H1 (cell line): ENCODE results near the gene PREB. TPM values are rescaled to one million over a fixed set of nuclear protein-coding genes. Genes with fewer than 3 reads are reported as not detected.
A peak's percentile ranks its signal among the peaks of the same experiment; 100 is the strongest.

Experiments
- ZNF274 ChIP-seq: IDR thresholded peaks from 2 replicates; pipeline ENCODE4 v1.7.0; 2012; ENCODE audit warnings: low read length, borderline replicate concordance; ENCODE audit errors: extremely low read depth
- polyA plus RNA-seq, 7 experiments: library from polyadenylated mRNA; depleted of rRNA in 3 of 7; stranded (reverse) in 5 of 7; unstranded in 2 of 7; fragments of >200 nt in 5 of 7; fragments of 200-250 nt in 2 of 7; gene quantifications; 1 replicate in 5 of 7; 2 replicates in 1 of 7; 4 replicates in 1 of 7; pipeline versions ENCODE4 v1.2.1 to v1.2.3, GENCODE V29; 2011 to 2013; ENCODE audit warnings: missing spikeins in 2 of 7, mixed read lengths in 2 of 7
- total RNA-seq: library from RNA; stranded (reverse); fragmentation: NEBNext Ultra II Directional; extraction: Animal tissue kit (Norgen Biotek cat#: 25700); gene quantifications from 2 replicates; pipeline ENCODE4 v1.2.1, GENCODE V29; 2021
- TF ChIP-seq, protein P1 (sequence below): IDR thresholded peaks from 2 replicates; pipeline ENCODE4 v1.6.1; 2012; ENCODE audit warnings: low read length, inconsistent platforms

The PREB gene
- total and polyA plus RNA-seq, 2 of the 8 experiments (the other 6 are each of a cell fraction or from before 2014, with no cell fraction given): 54.1 to 72.2 TPM

DNA sequence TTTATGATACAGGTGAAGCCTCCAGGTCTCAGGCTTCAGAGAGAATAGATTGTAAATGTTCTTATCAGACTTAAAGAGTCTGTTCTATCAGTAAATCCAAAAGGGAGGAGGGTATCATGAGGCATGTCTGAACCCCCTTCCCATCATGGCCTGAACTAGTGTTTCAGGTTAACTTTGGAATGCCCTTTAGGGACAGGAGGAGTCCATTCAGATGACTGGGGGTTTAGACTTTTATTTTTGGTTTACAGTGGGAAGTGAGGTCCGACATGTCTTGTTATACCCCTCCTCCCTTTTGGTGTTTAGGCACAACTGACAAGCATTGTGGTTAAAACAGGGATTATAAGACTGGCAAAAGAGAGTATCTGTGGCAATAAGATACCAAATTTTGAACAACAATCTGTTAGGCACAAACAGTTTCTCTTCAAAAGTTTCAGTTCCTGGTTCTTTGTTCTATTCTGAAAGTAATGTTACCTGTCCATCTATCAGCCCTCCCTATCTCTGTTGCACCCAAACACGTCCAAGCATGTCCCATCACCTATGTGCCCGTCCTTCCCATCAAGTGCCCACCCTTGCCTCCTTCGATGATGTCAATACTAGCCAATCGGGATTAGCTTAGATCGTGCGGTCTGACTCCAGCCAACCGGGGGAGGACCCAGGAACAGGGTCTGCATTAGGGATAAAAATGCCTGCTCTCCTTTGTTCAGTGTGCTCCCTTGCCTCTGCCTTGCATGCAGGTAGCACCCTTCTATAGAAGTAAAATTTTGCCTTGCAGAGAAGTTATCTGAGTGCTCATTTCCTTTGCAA lies 30.7 kb upstream of the PREB start (continued):
- TF ChIP-seq, protein P1, sequence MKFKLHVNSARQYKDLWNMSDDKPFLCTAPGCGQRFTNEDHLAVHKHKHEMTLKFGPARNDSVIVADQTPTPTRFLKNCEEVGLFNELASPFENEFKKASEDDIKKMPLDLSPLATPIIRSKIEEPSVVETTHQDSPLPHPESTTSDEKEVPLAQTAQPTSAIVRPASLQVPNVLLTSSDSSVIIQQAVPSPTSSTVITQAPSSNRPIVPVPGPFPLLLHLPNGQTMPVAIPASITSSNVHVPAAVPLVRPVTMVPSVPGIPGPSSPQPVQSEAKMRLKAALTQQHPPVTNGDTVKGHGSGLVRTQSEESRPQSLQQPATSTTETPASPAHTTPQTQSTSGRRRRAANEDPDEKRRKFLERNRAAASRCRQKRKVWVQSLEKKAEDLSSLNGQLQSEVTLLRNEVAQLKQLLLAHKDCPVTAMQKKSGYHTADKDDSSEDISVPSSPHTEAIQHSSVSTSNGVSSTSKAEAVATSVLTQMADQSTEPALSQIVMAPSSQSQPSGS: 0 out of 2 replicates have a peak, but pooled peaks have one; percentile 29
- no peak for TF ChIP-seq ZNF274
